K562 (cell line): ENCODE measurements around the gene GIT2. TPM values are rescaled to one million over a fixed set of nuclear protein-coding genes. Genes with fewer than 3 reads are reported as not detected.

Experiments used
- CAMTA2 ChIP-seq: fragments of 250-450 bp; sonication (Bioruptor Pico); conservative IDR thresholded peaks from 2 replicates; pipeline ENCODE4 v1.5.1; 2022
- CBX5 ChIP-seq: IDR thresholded peaks from 2 replicates; pipeline ENCODE4 v1.6.1; 2014; ENCODE audit warnings: low read depth, borderline replicate concordance
- CCAR2 ChIP-seq: fragments of 200-400 bp; formaldehyde crosslinking; IDR thresholded peaks from 2 replicates; pipeline ENCODE4 v1.6.1; 2017; ENCODE audit warnings: mild to moderate bottlenecking, low read depth, low read length
- CEBPG ChIP-seq, 3 experiments: fragments of 200-800 bp in 1 of 3; sonication (Bioruptor generic) in 1 of 3; sonication (generic) in 1 of 3; formaldehyde crosslinking in 1 of 3; IDR thresholded peaks in 2 of 3; conservative IDR thresholded peaks in 1 of 3; 2 replicates each; pipeline versions ENCODE4 v1.6.1 to v1.8.0; 2016 to 2022; ENCODE audit warnings: missing compliant biosample characterization in 2 of 3, missing genetic modification characterization in 2 of 3, mild to moderate bottlenecking in 1 of 3, missing genetic modification reagents in 1 of 3
- COPS2 ChIP-seq: fragments of 450-650 bp; conservative IDR thresholded peaks from 2 replicates; pipeline ENCODE4 v1.6.1; 2016; ENCODE audit warnings: mild to moderate bottlenecking, moderate library complexity
- CREM ChIP-seq: IDR thresholded peaks from 2 replicates; pipeline ENCODE4 v1.6.1; 2014; ENCODE audit warnings: antibody characterized with exemption, low read depth
- E2F1 ChIP-seq: sonication (generic); formaldehyde crosslinking; IDR thresholded peaks from 2 replicates; pipeline ENCODE4 v1.8.1; 2023; ENCODE audit warnings: mild to moderate bottlenecking, missing genetic modification reagents, moderate library complexity
- FOSL1 ChIP-seq: fragments of 200-800 bp; sonication (Bioruptor generic); conservative IDR thresholded peaks from 2 replicates; pipeline ENCODE4 v1.6.1; 2016; ENCODE audit warnings: missing genetic modification characterization, missing compliant biosample characterization
- FUS ChIP-seq: fragments of 200-400 bp; formaldehyde crosslinking; optimal IDR thresholded peaks from 2 replicates; pipeline ENCODE3; 2017; ENCODE audit warnings: low read depth, low read length
- HBP1 ChIP-seq: fragments of 450-650 bp; formaldehyde crosslinking; IDR thresholded peaks from 2 replicates; pipeline ENCODE4 v1.4.0; 2022; ENCODE audit warnings: missing genetic modification characterization
- IRF2 ChIP-seq: sonication (generic); formaldehyde crosslinking; IDR thresholded peaks from 2 replicates; pipeline ENCODE4 v1.8.1; 2022; ENCODE audit warnings: mild to moderate bottlenecking, missing genetic modification reagents
- KAT2B ChIP-seq: IDR thresholded peaks from one replicate; pipeline ENCODE4 v1.6.1; 2012; ENCODE audit warnings: low read depth, mild to moderate bottlenecking, control low read depth, inconsistent platforms, low read length, moderate library complexity
- MAFK ChIP-seq: IDR thresholded peaks from 2 replicates; pipeline ENCODE4 v1.6.1; 2011; ENCODE audit warnings: low read length, improper control_type of control experiment
- MTF1 ChIP-seq: fragments of 250-450 bp; sonication (Bioruptor Pico); IDR thresholded peaks from 2 replicates; pipeline ENCODE4 v1.9.0; 2021; ENCODE audit warnings: moderate library complexity, mild to moderate bottlenecking, inconsistent platforms, borderline replicate concordance
- NFRKB ChIP-seq: fragments of 450-650 bp; IDR thresholded peaks from 2 replicates; pipeline ENCODE4 v1.6.1; 2016; ENCODE audit warnings: low read depth
- PATZ1 ChIP-seq: fragments of 250-450 bp; sonication (Bioruptor Pico); IDR thresholded peaks from 2 replicates; pipeline ENCODE4 v1.5.0; 2020; ENCODE audit warnings: mild to moderate bottlenecking, borderline replicate concordance
- POLR2A ChIP-seq: fragments of 450-650 bp; conservative IDR thresholded peaks from 2 replicates; pipeline ENCODE4 v1.6.1; 2016
- SRSF7 ChIP-seq: fragments of 200-400 bp; formaldehyde crosslinking; optimal IDR thresholded peaks from 2 replicates; pipeline ENCODE3; 2017; ENCODE audit warnings: mild to moderate bottlenecking, low read depth, low read length
- ZBTB26 ChIP-seq: fragments of 450-650 bp; formaldehyde crosslinking; IDR thresholded peaks from 2 replicates; pipeline ENCODE4 v1.4.0; 2022; ENCODE audit warnings: missing genetic modification characterization
- ZNF12 ChIP-seq: sonication (generic); formaldehyde crosslinking; IDR thresholded peaks from 2 replicates; pipeline ENCODE4 v1.4.0; 2020; ENCODE audit warnings: mild to moderate bottlenecking, missing genetic modification reagents
- ZNF24 ChIP-seq: fragments of 450-650 bp; IDR thresholded peaks from 2 replicates; pipeline ENCODE4 v1.6.1; 2016
- ZNF75A ChIP-seq: fragments of 450-650 bp; formaldehyde crosslinking; IDR thresholded peaks from 2 replicates; pipeline ENCODE4 v1.4.0; 2020; ENCODE audit warnings: mild to moderate bottlenecking
- polyA plus RNA-seq, 8 experiments: library from polyadenylated mRNA; depleted of rRNA in 4 of 8; stranded (reverse) in 5 of 8; unstranded in 3 of 8; fragments of >200 nt; fragmentation: Nextera tagmentation in 2 of 8; fragmentation: Illumina TruSeq in 1 of 8; extraction: Ambion mirVana in 2 of 8; extraction: Trizol in 1 of 8; gene quantifications; 2 replicates each; pipeline versions ENCODE4 v1.2.1 to v1.2.3, GENCODE V29; 2011 to 2014; ENCODE audit warnings: inconsistent platforms in 1 of 8, missing spikeins in 1 of 8
- total RNA-seq, 7 experiments: library from RNA; depleted of rRNA in 6 of 7; stranded (reverse); fragments of >200 nt in 6 of 7; fragmentation: Illumina TruSeq in 2 of 7; extraction: Trizol in 2 of 7; gene quantifications; 2 replicates each; pipeline versions ENCODE4 v1.2.1 to v1.2.3, GENCODE V29; 2011 to 2021; ENCODE audit warnings: low replicate concordance in 1 of 7

GIT2 gene
- total and polyA plus RNA-seq, 9 of the 15 experiments (the other 6 are each of a cell fraction or from before 2014, with no cell fraction given), result 4.0 to 30.4 (median 23.5) TPM

GRCh38 chr12:109880043-109880931 is 115.9 kb downstream of the GIT2 start, which contains the start of gene GLTP (continued):
- TF ChIP-seq HBP1 (CRISPR knock-in tag) (0 out of 2 replicates have a peak, but pooled peaks have one; percentile 63), CBX5 (no peak), ZNF75A (CRISPR knock-in tag) (no peak), CAMTA2 (CRISPR knock-in tag) (no peak), SRSF7 (no peak), IRF2 (CRISPR knock-in tag) (no peak), NFRKB (no peak), CEBPG (CRISPR knock-in tag; IDR thresholded peaks at IDR 0.05) (no peak), CEBPG (tag; conservative IDR thresholded peaks at IDR 0.05 in 1 of 2, IDR thresholded peaks at IDR 0.05 in 1 of 2) (no peak), FOSL1 (tag) (no peak), FUS (no peak), CCAR2 (no peak), E2F1 (no peak), KAT2B (no peak), ZNF12 (CRISPR knock-in tag) (no peak), MAFK (no peak), MTF1 (CRISPR knock-in tag) (no peak), ZNF24 (no peak), PATZ1 (CRISPR knock-in tag) (no peak), ZBTB26 (0 out of 2 replicates have a peak, but pooled peaks have one; percentile 54), COPS2 (no peak), CREM (peak; percentile 88), POLR2A (no peak)
